H1 (cell line): ENCODE results near the gene TEF. TPM values are rescaled to one million over a fixed set of nuclear protein-coding genes. Genes with fewer than 3 reads are reported as not detected.

Source experiments
- RNF2 ChIP-seq: fragments of 200-900, 300-1000 bp; sonication (generic); IDR thresholded peaks from 2 replicates; pipeline ENCODE4 v1.7.1; 2016; ENCODE audit warnings: borderline replicate concordance, low read depth, mild to moderate bottlenecking, antibody characterized with exemption, low read length; ENCODE audit not compliant: poor library complexity, severe bottlenecking; ENCODE audit errors: missing control alignments
- polyA plus RNA-seq, 7 experiments: library from polyadenylated mRNA; depleted of rRNA in 3 of 7; stranded (reverse) in 5 of 7; unstranded in 2 of 7; fragments of >200 nt in 5 of 7; fragments of 200-250 nt in 2 of 7; gene quantifications; 1 replicate in 5 of 7; 2 replicates in 1 of 7; 4 replicates in 1 of 7; pipeline versions ENCODE4 v1.2.1 to v1.2.3, GENCODE V29; 2011 to 2013; ENCODE audit warnings: missing spikeins in 2 of 7, mixed read lengths in 2 of 7
- total RNA-seq: library from RNA; stranded (reverse); fragmentation: NEBNext Ultra II Directional; extraction: Animal tissue kit (Norgen Biotek cat#: 25700); gene quantifications from 2 replicates; pipeline ENCODE4 v1.2.1, GENCODE V29; 2021

The TEF gene
- total and polyA plus RNA-seq, 2 of the 8 experiments (the other 6 are each of a cell fraction or from before 2014, with no cell fraction given): 7.4 to 9.0 TPM

GRCh38 chr22:41360126-41360525 is 21.6 kb upstream of the TEF start (continued):
- no peak for TF ChIP-seq RNF2
